ENCODE data around the gene PPFIBP2.

DNA sequence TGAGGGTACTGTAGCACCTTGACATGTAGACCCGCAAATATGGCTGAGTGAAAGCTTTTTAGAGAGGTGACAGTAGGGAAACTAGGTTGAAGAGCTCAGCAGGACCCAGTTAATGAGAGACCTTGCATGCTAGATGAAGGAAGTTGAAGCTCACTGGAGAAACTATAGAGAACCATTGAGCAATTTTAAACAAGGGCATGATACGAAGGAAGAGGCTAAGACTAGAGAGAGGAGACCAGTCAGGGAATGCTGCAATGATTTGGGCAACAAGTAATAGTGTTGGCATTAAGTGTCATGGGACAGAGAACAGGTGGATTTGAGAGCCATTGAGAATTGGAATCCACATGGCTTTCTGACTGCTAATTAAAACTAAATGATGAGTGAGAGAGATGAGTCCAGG lies 24.4 kb upstream of the PPFIBP2 start:
- TF ChIP-seq CTCF (IDR thresholded peaks at IDR 0.05) (no peak), EZH2 (IDR thresholded peaks at IDR 0.05) (no peak), EZH2phosphoT487 (IDR thresholded peaks at IDR 0.05) (no peak)

Data from neural progenitor cell (in vitro differentiated cells).